Calu3 (cell line): ENCODE measurements around the gene CALCOCO2. TPM values are rescaled to one million over a fixed set of nuclear protein-coding genes. Genes with fewer than 3 reads are reported as not detected.

ENCODE experiments used
- BruUV-seq: library from RNA; stranded (reverse); fragments of 400-500 nt; replicated peaks from 2 replicates; lab custom pipeline; 2021; lab: Mats Ljungman, UMichigan
- CTCF ChIA-PET: fragments of 300-600 bp; sonication (Branson Sonifier 250); formaldehyde crosslinking; loops from one replicate; lab custom pipeline; 2022; ENCODE audit warnings: antibody characterized with exemption; lab: Charles Lee
- DNase-seq: peaks from one replicate; pipeline ENCODE4 v3.0.0; 2022
- H3K27ac Mint-ChIP-seq: one replicate; pipeline ENCODE4 v1.8.0; 2022; ENCODE audit warnings: mixed read lengths; ENCODE audit not compliant: unreplicated experiment
- H3K27me3 Mint-ChIP-seq: one replicate; pipeline ENCODE4 v1.8.0; 2022; ENCODE audit warnings: mixed read lengths; ENCODE audit not compliant: unreplicated experiment
- H3K36me3 Mint-ChIP-seq: one replicate; pipeline ENCODE4 v1.8.0; 2022; ENCODE audit warnings: mild to moderate bottlenecking, moderate library complexity, mixed read lengths; ENCODE audit not compliant: insufficient read depth, unreplicated experiment
- H3K4me1 Mint-ChIP-seq: one replicate; pipeline ENCODE4 v1.8.0; 2022; ENCODE audit warnings: mild to moderate bottlenecking, low read depth, mixed read lengths; ENCODE audit not compliant: unreplicated experiment
- H3K4me3 Mint-ChIP-seq: one replicate; pipeline ENCODE4 v1.8.0; 2022; ENCODE audit warnings: mild to moderate bottlenecking, low read depth, moderate library complexity, mixed read lengths; ENCODE audit not compliant: unreplicated experiment
- H3K9me3 Mint-ChIP-seq: one replicate; pipeline ENCODE4 v1.8.0; 2022; ENCODE audit warnings: low read depth, mixed read lengths; ENCODE audit not compliant: unreplicated experiment
- CTCF ChIP-seq: fragments of 200-600 bp; IDR thresholded peaks from one replicate; pipeline ENCODE4 v1.8.0; 2022; ENCODE audit warnings: antibody characterized with exemption; ENCODE audit not compliant: unreplicated experiment
- intact Hi-C: fragments of 100-400 bp; cut with micrococcal nuclease; formaldehyde crosslinking; loops from one replicate; pipeline ENCODE4 v1.10.0; 2022; ENCODE audit not compliant: unreplicated experiment
- total RNA-seq: library from RNA; stranded (reverse); gene quantifications from 2 replicates; pipeline ENCODE4 v1.2.3, GENCODE V29; 2022

Gene CALCOCO2
- total RNA-seq, 1 experiment from 2014 or later = 116 TPM

GRCh38 chr17:48850792-48851323, 20.0 kb downstream of the CALCOCO2 start:
- H3K9me3 Mint-ChIP-seq = no peaks in the 10 kb centered on the region
- TF ChIP-seq CTCF = no peak
- H3K27ac Mint-ChIP-seq = no peak overlapping the region
- CTCF ChIA-PET = interaction anchor here (1.2 kb wide), 1 partner anchor 7 kb away, joined by 4 read pairs; no protein-coding TSS in a partner anchor
- peaks cover 27% of the 10 kb centered on the region for H3K36me3 Mint-ChIP-seq
- H3K27me3 Mint-ChIP-seq = no peaks in the 10 kb centered on the region
- DNase-seq = no peak
- intact Hi-C loops = no loop called here
- no TSS peak for BruUV-seq
- no peak overlapping the region for H3K4me3 Mint-ChIP-seq
- H3K4me1 Mint-ChIP-seq = no peaks in the 10 kb centered on the region

GRCh38 chr17:48854774-48855476, 24.1 kb downstream of the CALCOCO2 start:
- Mint-ChIP-seq H3K27ac (no peak overlapping the region), H3K9me3 (no peaks in the 10 kb centered on the region), H3K4me1 (no peaks in the 10 kb centered on the region), H3K27me3 (no peaks in the 10 kb centered on the region), H3K36me3 (peaks cover 40% of the 10 kb centered on the region), H3K4me3 (no peak overlapping the region)
- TF ChIP-seq CTCF = no peak
- no peak for DNase-seq
- BruUV-seq = no TSS peak
- intact Hi-C loops = no loop called here
- CTCF ChIA-PET = no interaction called here

GRCh38 chr17:48856122-48856821, 25.4 kb downstream of the CALCOCO2 start:
- BruUV-seq = no TSS peak
- H3K27me3 Mint-ChIP-seq = no peaks in the 10 kb centered on the region
- H3K9me3 Mint-ChIP-seq = no peaks in the 10 kb centered on the region
- intact Hi-C loops = no loop called here
- TF ChIP-seq CTCF = no peak
- H3K4me3 Mint-ChIP-seq = no peak overlapping the region
- no peak overlapping the region for H3K27ac Mint-ChIP-seq
- H3K4me1 Mint-ChIP-seq = no peaks in the 10 kb centered on the region
- peaks cover 45% of the 10 kb centered on the region for H3K36me3 Mint-ChIP-seq
- CTCF ChIA-PET = no interaction called here
- DNase-seq = no peak

- CTCF ChIA-PET = interaction anchor here (0.6 kb wide), 1 partner anchor 25 kb away, joined by 6 read pairs; no protein-coding TSS in a partner anchor
Measured at GRCh38 chr17:48860034-48860433, 29.2 kb downstream of the CALCOCO2 start.

More at GRCh38 chr17:48860034-48860433, 29.2 kb downstream of the CALCOCO2 start:
- Mint-ChIP-seq H3K9me3 (no peaks in the 10 kb centered on the region), H3K27ac (no peak overlapping the region), H3K4me3 (no peak overlapping the region), H3K36me3 (peaks cover 33% of the 10 kb centered on the region), H3K27me3 (no peaks in the 10 kb centered on the region), H3K4me1 (no peaks in the 10 kb centered on the region)
- intact Hi-C loops = no loop called here
- no TSS peak for BruUV-seq
- DNase-seq = no peak
- no peak for TF ChIP-seq CTCF
